ENCODE measurements around the gene ASIC1. TPM values are rescaled to one million over a fixed set of nuclear protein-coding genes. Genes with fewer than 3 reads are reported as not detected.
"Not testable (repeated sequence)": the region's sequence is repeated elsewhere in the genome, so short reads cannot be mapped to it uniquely, and the experiment has no call there.

Gene ASIC1
- total RNA-seq, 1 experiment from 2014 or later = 17.9 TPM

GRCh38 chr12:50078281-50078680 lies 20.9 kb downstream of the ASIC1 start:
- H3K27me3 ChIP-seq (ENCODE audit: low read length) = no peaks in the 10 kb centered on the region
- DNase-seq = no peak
- no peak overlapping the region for H3K4me3 ChIP-seq (ENCODE audit: low read length)

GRCh38 chr12:50079771-50080170 lies 22.4 kb downstream of the ASIC1 start:
- Histone ChIP-seq H3K4me1 (ENCODE audit: low read length) (peaks cover 19% of the 10 kb centered on the region), H3K9me2 (replicated peaks; ENCODE audit: insufficient read depth, low read length) (no peaks in the 10 kb centered on the region), H3K27ac (ENCODE audit: low read length) (no peak overlapping the region), H3K36me3 (ENCODE audit: insufficient read depth, low read length) (0 out of 2 replicates have a peak, but pooled peaks cover 2% of the 10 kb centered on the region), H3K9me3 (ENCODE audit: low read length) (no peaks in the 10 kb centered on the region), H3K4me2 (ENCODE audit: low read depth, low read length, poor library complexity, severe bottlenecking) (no peak overlapping the region), H2AFZ (ENCODE audit: low read length) (no peak overlapping the region), H4K20me1 (ENCODE audit: insufficient read depth, low read depth, low read length) (no peaks in the 10 kb centered on the region), H3K27me3 (ENCODE audit: low read length) (no peaks in the 10 kb centered on the region), H3K4me3 (ENCODE audit: low read length) (no peak overlapping the region), H3K79me2 (ENCODE audit: low read length) (peaks cover 13% of the 10 kb centered on the region), H3K9ac (ENCODE audit: low read length) (no peak overlapping the region)
- no peak for DNase-seq

More at GRCh38 chr12:50078281-50078680, 20.9 kb downstream of the ASIC1 start:
- H2AFZ ChIP-seq (ENCODE audit: low read length) = no peak overlapping the region
- H3K27ac ChIP-seq (ENCODE audit: low read length) = no peak overlapping the region
- H3K79me2 ChIP-seq (ENCODE audit: low read length) = peaks cover 3% of the 10 kb centered on the region; the same call in 1 of the 2 replicates
- no peaks in the 10 kb centered on the region for H4K20me1 ChIP-seq (ENCODE audit: insufficient read depth, low read depth, low read length)
- H3K4me2 ChIP-seq (ENCODE audit: low read depth, low read length, poor library complexity, severe bottlenecking) = no peak overlapping the region
- 0 out of 2 replicates have a peak, but pooled peaks cover 2% of the 10 kb centered on the region for H3K36me3 ChIP-seq (ENCODE audit: insufficient read depth, low read length)
- H3K4me1 ChIP-seq (ENCODE audit: low read length) = peaks cover 14% of the 10 kb centered on the region
- no peaks in the 10 kb centered on the region for H3K9me2 ChIP-seq (replicated peaks; ENCODE audit: insufficient read depth, low read length)
- no peak overlapping the region for H3K9ac ChIP-seq (ENCODE audit: low read length)
- H3K9me3 ChIP-seq (ENCODE audit: low read length) = no peaks in the 10 kb centered on the region

- no peaks in the 10 kb centered on the region for H3K9me2 ChIP-seq (replicated peaks; ENCODE audit: insufficient read depth, low read length)
- DNase-seq = no peak
- H4K20me1 ChIP-seq (ENCODE audit: insufficient read depth, low read depth, low read length) = peaks cover 5% of the 10 kb centered on the region; the same call in 1 of the 2 replicates
- H3K4me3 ChIP-seq (ENCODE audit: low read length) = no peak overlapping the region
- H3K27ac ChIP-seq (ENCODE audit: low read length) = no peak overlapping the region
- H3K4me1 ChIP-seq (ENCODE audit: low read length) = peaks cover 20% of the 10 kb centered on the region
- H2AFZ ChIP-seq (ENCODE audit: low read length) = no peak overlapping the region
- no peaks in the 10 kb centered on the region for H3K9me3 ChIP-seq (ENCODE audit: low read length)
- H3K27me3 ChIP-seq (ENCODE audit: low read length) = no peaks in the 10 kb centered on the region
- H3K4me2 ChIP-seq (ENCODE audit: low read depth, low read length, poor library complexity, severe bottlenecking) = no peak overlapping the region
- no peak overlapping the region for H3K9ac ChIP-seq (ENCODE audit: low read length)
- H3K79me2 ChIP-seq (ENCODE audit: low read length) = peaks cover 22% of the 10 kb centered on the region
- no peaks in the 10 kb centered on the region for H3K36me3 ChIP-seq (ENCODE audit: insufficient read depth, low read length)
Measured at GRCh38 chr12:50081096-50081808, 23.9 kb downstream of the ASIC1 start.

- H3K4me3 ChIP-seq (ENCODE audit: low read length) = no peak overlapping the region
- 0 out of 2 replicates have a peak overlapping the region, but pooled peaks have one; percentile 79 for H3K9ac ChIP-seq (ENCODE audit: low read length)
- H3K27ac ChIP-seq (ENCODE audit: low read length) = peak overlapping the region; percentile 37; the same call in 1 of the 2 replicates
- no peaks in the 10 kb centered on the region; the same call in 1 of the 2 replicates for H3K36me3 ChIP-seq (ENCODE audit: insufficient read depth, low read length)
- H3K4me2 ChIP-seq (ENCODE audit: low read depth, low read length, poor library complexity, severe bottlenecking) = no peak overlapping the region
- H3K9me2 ChIP-seq (replicated peaks; ENCODE audit: insufficient read depth, low read length) = no peaks in the 10 kb centered on the region
- peaks cover 34% of the 10 kb centered on the region for H3K4me1 ChIP-seq (ENCODE audit: low read length)
- H3K79me2 ChIP-seq (ENCODE audit: low read length) = peaks cover 30% of the 10 kb centered on the region
- no peak for DNase-seq
- no peaks in the 10 kb centered on the region for H3K27me3 ChIP-seq (ENCODE audit: low read length)
- H3K9me3 ChIP-seq (ENCODE audit: low read length) = no peaks in the 10 kb centered on the region
- H4K20me1 ChIP-seq (ENCODE audit: insufficient read depth, low read depth, low read length) = peaks cover 5% of the 10 kb centered on the region; the same call in 1 of the 2 replicates
- H2AFZ ChIP-seq (ENCODE audit: low read length) = no peak overlapping the region
Measured at GRCh38 chr12:50082644-50083043, 25.2 kb downstream of the ASIC1 start.

- peak overlapping the region; percentile 79 for H3K4me2 ChIP-seq (ENCODE audit: low read depth, low read length, poor library complexity, severe bottlenecking)
- H3K27ac ChIP-seq (ENCODE audit: low read length) = peak overlapping the region; percentile 37
- H3K9ac ChIP-seq (ENCODE audit: low read length) = peak overlapping the region; percentile 79
Measured at GRCh38 chr12:50083301-50083700, 25.9 kb downstream of the ASIC1 start.

GRCh38 chr12:50084409-50084774 lies 27.0 kb downstream of the ASIC1 start:
- Histone ChIP-seq H2AFZ (ENCODE audit: low read length) (0 out of 2 replicates have a peak overlapping the region, but pooled peaks have one; percentile 56), H3K36me3 (ENCODE audit: insufficient read depth, low read length) (peaks cover 15% of the 10 kb centered on the region; the same call in 1 of the 2 replicates), H3K4me2 (ENCODE audit: low read depth, low read length, poor library complexity, severe bottlenecking) (peak overlapping the region; percentile 79), H3K4me1 (ENCODE audit: low read length) (peaks cover 48% of the 10 kb centered on the region), H3K79me2 (ENCODE audit: low read length) (peaks cover 38% of the 10 kb centered on the region), H3K9ac (ENCODE audit: low read length) (peak overlapping the region; percentile 79), H3K27ac (ENCODE audit: low read length) (peak overlapping the region; percentile 91), H3K4me3 (ENCODE audit: low read length) (peak overlapping the region; percentile 80)
- H3K9me2 ChIP-seq (replicated peaks; ENCODE audit: insufficient read depth, low read length); H4K20me1 ChIP-seq (ENCODE audit: insufficient read depth, low read depth, low read length); H3K9me3 ChIP-seq (ENCODE audit: low read length); H3K27me3 ChIP-seq (ENCODE audit: low read length): not testable (repeated sequence)
- peak; percentile 56 for DNase-seq

More at GRCh38 chr12:50083301-50083700, 25.9 kb downstream of the ASIC1 start:
- DNase-seq = no peak
- Histone ChIP-seq H3K36me3 (ENCODE audit: insufficient read depth, low read length) (peaks cover 4% of the 10 kb centered on the region; the same call in 1 of the 2 replicates), H3K9me3 (ENCODE audit: low read length) (no peaks in the 10 kb centered on the region), H3K4me3 (ENCODE audit: low read length) (peak overlapping the region; percentile 80; the same call in 1 of the 2 replicates), H3K9me2 (replicated peaks; ENCODE audit: insufficient read depth, low read length) (no peaks in the 10 kb centered on the region), H3K79me2 (ENCODE audit: low read length) (peaks cover 30% of the 10 kb centered on the region), H3K4me1 (ENCODE audit: low read length) (peaks cover 41% of the 10 kb centered on the region), H2AFZ (ENCODE audit: low read length) (no peak overlapping the region), H3K27me3 (ENCODE audit: low read length) (no peaks in the 10 kb centered on the region), H4K20me1 (ENCODE audit: insufficient read depth, low read depth, low read length) (peaks cover 5% of the 10 kb centered on the region; the same call in 1 of the 2 replicates)

GRCh38 chr12:50084775-50085614 lies 27.6 kb downstream of the ASIC1 start, which contains the start of gene SMARCD1:
TSS of gene SMARCD1 (plus strand) at chr12:50085342. CDS start at chr12:50085370, 28 bp downstream.
- H3K36me3 ChIP-seq (ENCODE audit: insufficient read depth, low read length) = peaks cover 21% of the 10 kb centered on the region
- H3K79me2 ChIP-seq (ENCODE audit: low read length) = peaks cover 42% of the 10 kb centered on the region
- peaks cover 5% of the 10 kb centered on the region; the same call in 1 of the 2 replicates for H4K20me1 ChIP-seq (ENCODE audit: insufficient read depth, low read depth, low read length)
- DNase-seq = peak; percentile 96
- peak within 1 kb of the TSS; percentile 79 for H3K9ac ChIP-seq (ENCODE audit: low read length)
- peak within 1 kb of the TSS; percentile 79 for H3K4me2 ChIP-seq (ENCODE audit: low read depth, low read length, poor library complexity, severe bottlenecking)
- 0 out of 2 replicates have a peak within 1 kb of the TSS, but pooled peaks have one; percentile 56 for H2AFZ ChIP-seq (ENCODE audit: low read length)
- no peaks in the 10 kb centered on the region for H3K27me3 ChIP-seq (ENCODE audit: low read length)
- H3K4me1 ChIP-seq (ENCODE audit: low read length) = peaks cover 48% of the 10 kb centered on the region
- H3K9me3 ChIP-seq (ENCODE audit: low read length) = no peaks in the 10 kb centered on the region
- peak within 1 kb of the TSS; percentile 91 for H3K27ac ChIP-seq (ENCODE audit: low read length)
- peak within 1 kb of the TSS; percentile 80 for H3K4me3 ChIP-seq (ENCODE audit: low read length)
- no peaks in the 10 kb centered on the region for H3K9me2 ChIP-seq (replicated peaks; ENCODE audit: insufficient read depth, low read length)
